HPDE6-E6E7 (cell line): ENCODE results near the gene CAMKV.
"Not testable (repeated sequence)": the region's sequence is repeated elsewhere in the genome, so short reads cannot be mapped to it uniquely, and the experiment has no call there.

Experiments used
- DNase-seq: peaks from one replicate; pipeline ENCODE4 v3.0.0; 2011; ENCODE audit warnings: missing footprints; ENCODE audit errors: extremely low spot score

The CAMKV gene

DNA sequence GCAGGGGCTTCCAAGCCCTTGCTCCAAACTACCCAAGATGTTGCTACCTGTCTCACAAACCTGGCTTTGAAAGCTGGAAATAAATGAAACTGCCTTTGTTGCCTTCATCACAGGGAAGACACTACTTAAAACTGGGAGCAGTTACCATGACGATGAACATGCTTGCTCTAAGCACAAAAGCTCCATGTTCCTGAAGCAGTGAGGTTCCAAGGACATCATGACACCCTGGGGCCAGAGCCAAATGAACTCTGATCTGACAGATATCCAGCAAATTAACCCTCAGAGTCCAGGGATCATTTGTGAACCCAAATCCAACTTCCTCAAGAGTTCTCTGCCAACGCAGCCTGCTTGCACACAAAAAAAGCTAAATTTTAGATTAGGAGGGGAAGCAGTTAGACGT, 24.0 kb downstream of the CAMKV start:
- DNase-seq, result no peak

DNA sequence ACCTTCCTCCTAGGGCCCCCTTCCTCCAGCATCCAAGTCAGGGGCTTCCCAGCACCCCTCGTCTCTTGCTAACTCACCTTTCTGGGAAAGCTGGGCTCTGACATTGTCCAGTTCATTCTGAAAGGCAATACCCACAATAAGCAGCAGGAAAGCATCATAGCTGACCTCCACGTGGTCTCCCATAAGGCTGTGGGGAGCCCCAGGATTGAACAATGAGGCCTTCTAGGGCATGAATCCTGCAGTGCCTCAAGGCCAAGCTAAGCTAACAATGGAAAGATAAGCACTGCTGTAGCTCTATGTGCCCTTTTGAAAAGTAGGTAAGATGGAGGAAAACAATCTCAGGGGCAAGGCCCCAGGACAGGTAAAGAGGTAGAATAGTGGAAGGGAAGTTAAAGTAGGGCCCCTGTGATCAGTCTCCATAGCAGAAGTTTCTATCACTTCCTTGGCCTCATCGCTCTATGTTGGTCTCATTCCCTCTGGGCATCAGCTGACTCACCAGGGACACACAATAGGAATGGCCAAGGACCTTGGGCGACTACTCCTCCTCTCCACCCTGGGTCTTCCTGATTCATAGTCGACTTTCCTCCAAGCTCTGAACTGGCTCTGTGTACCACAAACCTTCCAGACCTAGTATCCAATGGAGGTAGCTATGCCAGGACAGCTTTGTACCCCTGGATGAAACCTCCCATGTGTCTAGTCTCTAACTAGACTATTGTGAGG, 25.1 kb downstream of the CAMKV start:
- no peak for DNase-seq

DNA sequence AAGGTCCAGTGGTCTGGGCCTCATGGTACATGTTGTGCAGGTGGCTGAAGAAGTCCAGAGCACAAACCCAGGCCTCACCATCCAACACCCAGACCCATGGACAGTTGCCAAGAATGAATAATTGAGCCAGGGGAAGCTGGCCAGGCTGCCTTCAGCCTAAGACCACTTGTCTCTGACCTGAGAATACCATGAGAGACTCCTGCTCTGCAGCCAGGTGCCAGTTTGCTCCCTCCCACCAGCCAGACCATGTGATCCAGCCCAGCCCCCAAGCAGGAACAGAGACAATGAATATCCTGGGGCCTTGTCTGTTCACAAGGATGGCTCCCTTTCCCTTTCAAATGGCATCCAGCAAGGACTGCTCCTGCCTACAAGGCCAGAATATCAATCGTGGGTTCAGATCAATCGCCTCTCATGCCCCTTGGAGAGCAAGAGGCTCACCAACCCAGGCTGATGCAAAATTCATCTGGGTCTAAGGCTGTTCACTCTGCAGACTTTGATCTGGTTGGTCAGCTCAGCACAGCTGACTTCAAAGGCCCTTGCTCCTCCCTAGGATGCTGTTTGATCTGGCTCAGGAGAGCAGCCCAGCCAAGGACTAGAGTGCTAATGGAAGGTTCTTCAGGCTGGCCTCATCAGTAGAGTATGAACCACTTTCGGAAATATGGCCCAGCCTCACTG, 26.7 kb downstream of the CAMKV start:
- no peak for DNase-seq

DNA sequence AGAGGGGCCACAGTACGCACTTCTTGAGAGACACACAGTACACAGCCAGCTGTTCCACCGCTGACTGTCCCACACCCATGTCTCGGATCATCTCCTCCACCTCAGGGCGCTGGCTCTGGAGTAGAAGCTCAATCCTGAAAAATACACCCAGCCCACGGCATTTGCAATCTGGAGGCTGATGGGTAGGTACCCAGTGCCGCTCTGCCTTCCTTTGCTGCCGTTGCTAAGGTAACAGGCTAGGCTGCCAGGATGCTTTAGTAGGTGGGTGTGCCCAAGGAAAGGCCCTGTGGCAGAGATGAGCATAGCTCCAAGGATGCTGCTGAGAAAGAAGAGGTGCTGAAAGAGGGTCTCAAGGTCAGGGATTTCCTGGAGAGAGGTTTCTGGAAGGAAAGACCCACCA, 27.9 kb downstream of the CAMKV start:
- no peak for DNase-seq

DNA sequence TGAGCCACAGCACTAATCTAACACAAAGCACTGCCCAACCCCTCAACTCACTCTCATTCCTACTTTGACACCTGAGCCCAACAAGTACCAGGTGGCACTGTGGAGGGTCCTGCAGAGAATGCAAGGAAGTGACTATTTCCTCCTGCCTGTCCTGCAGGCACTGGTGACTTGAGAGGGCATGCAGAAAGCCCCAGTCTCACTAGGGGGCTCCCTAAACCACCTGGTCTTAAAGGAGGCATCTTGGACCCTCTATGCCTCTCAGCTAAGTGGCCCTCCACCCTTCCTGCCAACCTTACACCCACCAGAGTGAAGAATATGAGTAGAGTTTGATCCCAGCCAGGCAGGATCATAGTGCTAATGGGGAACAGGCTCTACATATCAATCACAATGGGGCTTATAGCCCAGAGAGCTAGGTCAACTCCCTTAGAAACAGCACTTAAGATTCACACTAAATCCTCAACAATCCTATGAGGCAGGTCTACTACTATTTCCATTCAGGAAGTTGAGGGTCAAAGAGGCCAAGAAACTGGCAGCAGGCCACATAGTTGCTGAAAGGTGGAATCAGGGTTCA, 28.5 kb downstream of the CAMKV start:
- no peak for DNase-seq

DNA sequence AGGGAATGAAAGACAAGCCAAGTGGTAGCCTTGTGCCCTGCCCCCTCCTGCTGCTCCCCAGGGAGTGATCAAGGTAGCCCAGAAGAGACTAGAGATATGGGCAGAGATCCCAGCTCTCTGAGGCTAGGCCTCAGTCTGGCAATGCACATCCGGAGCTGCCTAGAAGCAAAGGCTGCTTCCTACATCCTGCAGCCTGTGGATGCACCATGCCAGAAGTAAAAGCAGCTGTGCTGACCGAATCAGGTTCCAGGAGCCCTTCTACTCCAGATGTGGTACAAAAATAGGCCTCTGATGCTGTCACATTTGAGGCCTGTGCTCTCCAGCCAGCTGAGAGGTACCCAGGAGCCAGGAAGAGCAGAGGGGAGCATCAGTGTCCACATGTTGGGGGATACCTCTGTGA, 29.3 kb downstream of the CAMKV start:
- DNase-seq, result no peak

DNA sequence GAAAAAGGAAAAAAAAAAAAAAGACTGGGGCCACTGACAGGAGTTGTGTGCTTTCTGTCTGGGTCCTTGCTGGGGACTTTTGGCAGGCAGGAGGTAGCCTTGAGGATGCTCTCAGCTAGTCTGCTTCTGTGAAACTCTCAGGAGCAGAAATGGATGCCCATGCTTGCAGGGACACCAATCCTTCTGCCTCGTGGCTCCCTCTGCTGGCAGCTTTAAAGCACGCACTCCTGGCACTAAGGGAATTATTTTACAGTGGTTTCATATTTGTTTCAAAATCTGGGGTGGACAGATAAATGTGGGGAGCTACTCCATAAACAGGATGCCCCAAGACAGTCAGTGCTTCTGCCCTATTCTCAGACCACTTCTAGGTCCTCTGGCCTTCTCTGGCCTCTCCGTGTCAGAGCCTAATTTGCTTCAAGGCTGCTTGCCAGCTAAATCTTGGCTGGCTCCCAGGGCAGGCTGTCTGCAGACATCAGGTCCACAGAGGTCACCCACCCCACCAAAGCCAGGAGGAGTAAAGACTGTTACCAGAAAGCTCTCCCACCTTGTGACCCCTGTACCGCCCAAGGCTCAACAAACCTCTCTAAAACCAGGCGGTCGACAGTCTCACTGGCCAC, 30.4 kb downstream of the CAMKV start:
- DNase-seq, result peak; percentile 23

DNA sequence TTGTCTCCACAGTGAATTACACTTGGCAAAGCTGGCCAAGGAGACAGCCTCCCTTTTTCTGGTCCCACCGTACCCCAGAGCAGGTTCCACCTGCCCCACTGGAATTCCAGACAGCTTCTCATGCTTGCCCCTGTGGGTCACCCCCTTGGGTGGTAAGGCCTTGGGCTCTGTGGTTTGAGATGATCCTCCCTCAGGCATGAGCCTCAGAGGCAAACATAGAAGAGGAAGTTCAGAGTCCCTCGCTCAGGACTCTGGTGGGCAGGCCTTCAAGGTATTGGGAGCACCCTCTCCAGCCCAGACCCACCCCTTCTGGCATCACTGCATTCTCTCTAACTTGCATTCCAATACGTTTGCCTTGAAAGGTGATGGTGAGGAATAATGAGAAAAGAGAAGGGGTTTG, 38.4 kb downstream of the CAMKV start:
- no peak for DNase-seq

DNA sequence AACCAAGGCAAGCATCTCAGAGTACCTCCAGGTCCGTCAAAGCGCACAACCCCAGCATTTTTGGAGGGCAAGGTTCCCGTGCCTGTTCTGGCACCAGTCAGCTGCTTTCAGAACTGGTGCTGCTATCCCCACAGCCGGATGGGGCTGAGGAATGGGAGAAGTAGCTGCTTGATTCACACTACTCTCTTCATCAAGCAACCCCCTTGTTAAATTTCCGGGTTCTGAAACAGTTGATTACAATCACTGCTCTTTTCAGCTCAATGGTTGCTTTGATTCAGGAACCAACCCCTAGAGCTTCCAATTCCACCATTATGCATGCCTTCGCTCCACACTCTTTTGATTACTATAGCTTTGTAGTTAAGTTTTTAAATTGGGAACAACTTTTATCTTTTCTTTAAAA, 43.7 kb downstream of the CAMKV start:
- no peak for DNase-seq

DNA sequence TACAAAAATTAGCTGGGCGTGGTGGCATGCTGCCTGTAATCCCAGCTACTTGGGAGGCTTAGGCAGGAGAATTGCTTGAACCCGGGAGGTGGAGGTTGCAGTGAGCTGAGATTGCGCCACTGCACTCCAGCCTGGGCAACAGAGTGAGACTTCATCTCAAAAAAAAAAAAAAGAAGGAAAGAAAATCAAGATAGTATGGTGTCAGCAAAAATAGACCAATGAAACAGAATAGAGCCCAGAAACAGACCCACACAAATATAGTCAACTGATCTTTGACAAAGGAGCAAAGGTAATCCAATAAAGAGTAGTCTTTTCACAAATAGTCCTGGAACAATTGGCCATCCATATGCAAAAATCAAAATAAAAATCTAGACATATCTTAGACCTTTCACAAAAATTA, 46.6 kb downstream of the CAMKV start:
- DNase-seq, result not testable (repeated sequence)

DNA sequence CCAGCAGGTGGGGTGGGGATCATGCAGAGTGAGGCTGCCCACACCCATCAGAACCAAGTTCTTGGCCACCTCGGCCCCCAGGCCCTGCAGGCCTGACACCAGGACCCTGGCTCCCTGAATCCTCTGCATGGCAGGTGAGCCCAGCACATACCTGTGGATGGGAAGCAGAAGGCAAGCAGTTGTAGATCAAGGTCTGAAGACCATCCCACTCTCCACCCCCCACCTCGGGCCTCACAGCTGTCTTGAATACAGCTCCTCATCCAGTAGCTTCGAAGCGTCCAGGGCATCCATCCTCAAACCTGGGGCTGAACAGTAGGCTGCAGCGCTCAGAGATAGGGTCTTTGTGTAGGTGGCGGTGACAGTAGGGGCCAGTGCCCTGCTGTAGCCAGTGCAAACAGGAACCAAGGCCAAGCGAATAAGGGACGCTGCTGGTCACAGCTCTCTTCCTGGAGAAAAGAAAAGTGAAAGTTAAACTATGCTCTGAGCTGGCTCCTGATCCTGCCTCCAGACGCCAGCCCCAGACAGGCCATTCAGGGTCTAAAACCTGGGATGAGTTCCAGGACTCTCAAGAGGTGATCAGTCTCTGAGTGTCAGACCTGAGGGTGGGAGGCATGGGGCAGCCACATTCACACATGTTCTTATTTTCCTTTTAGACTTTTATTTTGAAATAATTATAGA, 56.1 kb downstream of the CAMKV start, which contains the start of gene UBA7:
Gene UBA7 (minus strand): TSS at position 457 of the 678 bp plus-strand sequence. CDS start 166 bp downstream, at position 291.
- peak; percentile 46 for DNase-seq

DNA sequence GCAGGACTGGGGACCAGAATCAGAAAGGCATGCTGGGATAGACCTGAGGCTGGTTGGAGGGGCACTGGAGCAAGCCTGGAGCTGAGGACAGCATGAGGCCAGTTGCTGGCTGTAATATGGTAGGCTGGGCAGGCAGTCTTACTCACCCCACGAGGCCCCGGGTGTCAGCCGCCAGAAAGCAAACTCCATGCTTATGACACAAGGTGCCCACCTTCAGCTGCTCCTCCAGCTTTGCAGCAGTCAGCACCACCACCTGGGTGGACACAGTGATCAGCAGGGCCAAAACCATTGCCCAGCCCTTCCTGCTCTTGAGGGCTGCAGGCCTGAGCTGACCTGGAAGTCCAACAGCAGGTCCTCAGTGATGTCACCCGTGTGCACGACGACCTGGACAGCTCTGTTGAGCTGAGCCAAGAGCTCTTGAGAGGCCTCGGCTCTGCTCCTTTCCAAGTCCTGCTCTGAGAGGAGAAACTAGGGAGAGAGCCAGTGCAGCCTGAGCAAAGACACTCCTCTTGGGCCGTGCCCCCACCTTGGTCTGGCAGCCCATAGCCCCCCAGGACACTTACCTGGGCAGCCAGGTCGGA, 56.7 kb downstream of the CAMKV start:
- DNase-seq, result no peak
